HepG2 (cell line): ENCODE results near the gene ZCCHC17. TPM values are rescaled to one million over a fixed set of nuclear protein-coding genes. Genes with fewer than 3 reads are reported as not detected.

Experiments
- ATAC-seq: fragments of 200-7000 bp; cut with Tn5 transposase; 3 replicates; pipeline ENCODE4 v1.9.1; 2020; ENCODE audit warnings: mild to moderate bottlenecking, moderate library complexity
- BruUV-seq: library from RNA; stranded (reverse); fragments of 400-500 nt; replicated peaks from 2 replicates; lab custom pipeline; 2021; lab: Mats Ljungman, UMichigan
- CTCF ChIA-PET: fragments of 300-600 bp; formaldehyde crosslinking; extraction: SDS; loops from one replicate; lab custom pipeline; 2021; ENCODE audit warnings: low total read pairs, inconsistent platforms, low intra/inter-chr PET ratio; lab: Yijun Ruan, JAX
- POLR2A ChIA-PET: fragments of 350-600 bp; sonication (Branson Sonifier 250); formaldehyde crosslinking; loops from one replicate; lab custom pipeline; 2020; ENCODE audit warnings: antibody characterized with exemption, inconsistent platforms; lab: Yijun Ruan, JAX
- DNase-seq: peaks from one replicate; pipeline ENCODE4 v3.0.0-alpha.2; 2015; ENCODE audit warnings: low spot score
- FAIRE-seq: peaks from 3 replicates; lab custom pipeline; 2011; peaks lifted over from hg19 to GRCh38; lab: Jason Lieb, UNC
- H2AFZ ChIP-seq: one replicate; pipeline ENCODE4 v1.6.1; 2011; ENCODE audit warnings: low read length, inconsistent platforms
- H3K27ac ChIP-seq: fragments of 300-600 bp; 3 replicates; pipeline ENCODE4 v1.8.0; 2011; ENCODE audit warnings: mixed run types, mild to moderate bottlenecking, mixed read lengths, low read length, inconsistent platforms; ENCODE audit not compliant: insufficient read depth; ENCODE audit errors: extremely low read length
- H3K27me3 ChIP-seq, 2 experiments: fragments of 200-600 bp in 1 of 2; 2 replicates in 1 of 2; 3 replicates in 1 of 2; pipeline versions ENCODE4 v1.6.0 to v1.8.0; 2011; ENCODE audit warnings: low read length in 2 of 2, mild to moderate bottlenecking in 2 of 2, moderate library complexity in 2 of 2, inconsistent platforms in 1 of 2; ENCODE audit not compliant: insufficient read depth in 2 of 2, control insufficient read depth in 1 of 2
- H3K36me3 ChIP-seq, 2 experiments: fragments of 200-600 bp in 1 of 2; replicated peaks in 1 of 2; 2 replicates in 1 of 2; 3 replicates in 1 of 2; pipeline versions ENCODE4 v1.5.1 to v1.8.0; 2011; ENCODE audit warnings: low read length in 2 of 2, inconsistent platforms in 1 of 2; ENCODE audit not compliant: insufficient read depth in 2 of 2, control insufficient read depth in 1 of 2
- H3K4me1 ChIP-seq: 2 replicates; pipeline ENCODE4 v1.5.1; 2012; ENCODE audit warnings: low read length, inconsistent platforms; ENCODE audit not compliant: insufficient read depth
- H3K4me2 ChIP-seq: 2 replicates; pipeline ENCODE4 v1.6.0; 2011; ENCODE audit warnings: low read depth, low read length, inconsistent platforms
- H3K4me3 ChIP-seq, 3 experiments: fragments of 200-600 bp in 1 of 3; sonication (generic), shearing (Covaris generic) in 1 of 3; replicated peaks in 1 of 3; 2 replicates each; pipeline ENCODE4 v1.5.1; 2011 to 2016; ENCODE audit warnings: low read length in 3 of 3, inconsistent platforms in 2 of 3, low read depth in 2 of 3, mild to moderate bottlenecking in 2 of 3, control low read depth in 1 of 3, mixed read lengths in 1 of 3; ENCODE audit not compliant: insufficient read depth in 1 of 3
- H3K79me2 ChIP-seq: one replicate; pipeline ENCODE4 v1.6.1; 2011; ENCODE audit warnings: low read length, inconsistent platforms; ENCODE audit not compliant: insufficient read depth
- H3K9ac ChIP-seq: 2 replicates; pipeline ENCODE4 v1.6.0; 2011; ENCODE audit warnings: mild to moderate bottlenecking, low read depth, low read length, inconsistent platforms; ENCODE audit not compliant: insufficient read depth
- H3K9me3 ChIP-seq: 2 replicates; pipeline ENCODE4 v1.5.1; 2012; ENCODE audit warnings: mild to moderate bottlenecking, low read length
- H4K20me1 ChIP-seq: 2 replicates; pipeline ENCODE4 v1.6.0; 2011; ENCODE audit warnings: inconsistent platforms, mild to moderate bottlenecking, low read length, moderate library complexity; ENCODE audit not compliant: insufficient read depth
- ARHGAP35 ChIP-seq: sonication (generic); formaldehyde crosslinking; IDR thresholded peaks from 2 replicates; pipeline ENCODE4 v1.9.0; 2022; ENCODE audit warnings: mild to moderate bottlenecking, inconsistent platforms, moderate library complexity, missing genetic modification reagents, borderline replicate concordance
- CTCF ChIP-seq: sonication (generic); formaldehyde crosslinking; IDR thresholded peaks from 2 replicates; pipeline ENCODE4 v1.5.0; 2020; ENCODE audit warnings: mild to moderate bottlenecking, missing genetic modification reagents, moderate library complexity
- DPF2 ChIP-seq: sonication (generic); formaldehyde crosslinking; IDR thresholded peaks from 2 replicates; pipeline ENCODE4 v1.4.0; 2020; ENCODE audit warnings: mild to moderate bottlenecking, low read depth, missing genetic modification reagents, borderline replicate concordance
- FOXP4 ChIP-seq: sonication (generic); formaldehyde crosslinking; IDR thresholded peaks from 2 replicates; pipeline ENCODE4 v1.4.0; 2020; ENCODE audit warnings: missing genetic modification reagents
- LCORL ChIP-seq, 2 experiments: fragments of 450-650 bp in 1 of 2; sonication (generic) in 1 of 2; formaldehyde crosslinking in 1 of 2; IDR thresholded peaks; 2 replicates each; pipeline versions ENCODE4 v1.5.0 to v1.6.1; 2017 to 2020; ENCODE audit warnings: antibody characterized with exemption in 1 of 2, missing genetic modification reagents in 1 of 2
- SMC3 ChIP-seq: IDR thresholded peaks from 2 replicates; pipeline ENCODE4 v1.6.1; 2011; ENCODE audit warnings: low read length, improper control_type of control experiment
- STAG1 ChIP-seq: sonication (generic); formaldehyde crosslinking; IDR thresholded peaks from 2 replicates; pipeline ENCODE4 v1.4.0; 2020; ENCODE audit warnings: missing genetic modification reagents
- TEAD3 ChIP-seq: optimal IDR thresholded peaks from 2 replicates; pipeline ENCODE3; 2016; ENCODE audit warnings: borderline replicate concordance
- THAP7 ChIP-seq: sonication (generic); formaldehyde crosslinking; IDR thresholded peaks from 2 replicates; pipeline ENCODE4 v1.8.1; 2023; ENCODE audit warnings: mild to moderate bottlenecking, missing genetic modification reagents
- ZBTB7B ChIP-seq: sonication (generic); formaldehyde crosslinking; IDR thresholded peaks from 2 replicates; pipeline ENCODE4 v1.4.0; 2020; ENCODE audit warnings: missing genetic modification reagents
- ZKSCAN1 ChIP-seq: fragments of 150-350 bp; IDR thresholded peaks from 2 replicates; pipeline ENCODE4 v1.6.1; 2014; ENCODE audit warnings: low read length
- WGBS: methylation state at CpG from one replicate; pipeline ENCODE4 v1.1.6; 2017; ENCODE audit warnings: low lambda C conversion rate; 5-methylcytosine and 5-hydroxymethylcytosine counted together
- in situ Hi-C: cut with HindIII; loops from 2 replicates; pipeline ENCODE4 v1.10.0; 2017; ENCODE audit warnings: low pct_unique_long_range_greater_than_20kb; ENCODE audit not compliant: extremely low pct_ligation_motif_present
- intact Hi-C: fragments of 100-400 bp; cut with micrococcal nuclease; formaldehyde crosslinking; loops from one replicate; pipeline ENCODE4 v1.10.0; 2022; ENCODE audit not compliant: unreplicated experiment
- polyA plus RNA-seq, 8 experiments: library from polyadenylated mRNA; depleted of rRNA in 3 of 8; stranded (reverse) in 7 of 8; unstranded in 1 of 8; fragments of >200 nt; fragmentation: Illumina TruSeq in 4 of 8; extraction: Trizol in 4 of 8; gene quantifications; 2 replicates each; pipeline versions ENCODE4 v1.2.1 to v1.2.3, GENCODE V29; 2011 to 2016; ENCODE audit warnings: low read depth in 4 of 8, missing spikeins in 1 of 8, mixed read lengths in 1 of 8; ENCODE audit not compliant: insufficient read depth in 1 of 8
- total RNA-seq, 5 experiments: library from RNA; depleted of rRNA; stranded (reverse); fragments of >200 nt; fragmentation: Illumina TruSeq; extraction: Trizol; gene quantifications; 2 replicates each; pipeline ENCODE4 v1.2.3, GENCODE V29; 2016; ENCODE audit warnings: low read depth in 1 of 5
- TF ChIP-seq, protein P1 (sequence below): sonication (generic); formaldehyde crosslinking; IDR thresholded peaks from 2 replicates; pipeline ENCODE4 v1.5.1; 2020; ENCODE audit warnings: mild to moderate bottlenecking, missing genetic modification reagents

ZCCHC17 gene
- total and polyA plus RNA-seq, 2 of the 13 experiments (the other 11 are each of a cell fraction or from before 2014, with no cell fraction given), result 20.5 to 53.0 TPM

- intact Hi-C loops (no loop called here), in situ Hi-C loops (loop anchor here (5.0 kb wide), 1 partner anchor 156 kb away; no protein-coding TSS in a partner anchor)
- FAIRE-seq (no peak), ATAC-seq (no peak), DNase-seq (no peak)
- Histone ChIP-seq H3K4me3 (no peak overlapping the region), H2AFZ (no peak overlapping the region), H3K79me2 (no peaks in the 10 kb centered on the region), H3K9ac (no peak overlapping the region), H3K36me3 (no peaks in the 10 kb centered on the region), H3K4me2 (no peak overlapping the region), H3K27me3 (peaks cover 0 to 2% of the 10 kb centered on the region in 2 experiments; a peak in 1 of 5 replicates), H4K20me1 (no peaks in the 10 kb centered on the region), H3K27ac (no peak overlapping the region), H3K4me1 (peaks cover 45% of the 10 kb centered on the region), H3K9me3 (no peaks in the 10 kb centered on the region)
- BruUV-seq, result no TSS peak
- 47% methylated on average over 3 of the region's 3 CpGs for WGBS
- POLR2A ChIA-PET, result interaction anchor here (0.5 kb wide), 1 partner anchor 56 kb away, joined by 3 read pairs; no protein-coding TSS in a partner anchor
- CTCF ChIA-PET, result interaction anchor here (5.4 kb wide), 1 partner anchor 26 kb away, joined by 95 read pairs; no protein-coding TSS in a partner anchor
- TF ChIP-seq STAG1 (CRISPR knock-in tag) (peak; percentile 57), TEAD3 (peak; percentile 6), CTCF (CRISPR knock-in tag) (peak; percentile 62), ZKSCAN1 (peak; percentile 100), THAP7 (CRISPR knock-in tag) (no peak), FOXP4 (CRISPR knock-in tag) (no peak), ZBTB7B (CRISPR knock-in tag) (no peak), SMC3 (peak; percentile 57), LCORL (IDR thresholded peaks at IDR 0.05) (no peak), LCORL (CRISPR knock-in tag; IDR thresholded peaks at IDR 0.05) (no peak), DPF2 (CRISPR knock-in tag) (no peak), ARHGAP35 (no peak)
- TF ChIP-seq, protein P1, sequence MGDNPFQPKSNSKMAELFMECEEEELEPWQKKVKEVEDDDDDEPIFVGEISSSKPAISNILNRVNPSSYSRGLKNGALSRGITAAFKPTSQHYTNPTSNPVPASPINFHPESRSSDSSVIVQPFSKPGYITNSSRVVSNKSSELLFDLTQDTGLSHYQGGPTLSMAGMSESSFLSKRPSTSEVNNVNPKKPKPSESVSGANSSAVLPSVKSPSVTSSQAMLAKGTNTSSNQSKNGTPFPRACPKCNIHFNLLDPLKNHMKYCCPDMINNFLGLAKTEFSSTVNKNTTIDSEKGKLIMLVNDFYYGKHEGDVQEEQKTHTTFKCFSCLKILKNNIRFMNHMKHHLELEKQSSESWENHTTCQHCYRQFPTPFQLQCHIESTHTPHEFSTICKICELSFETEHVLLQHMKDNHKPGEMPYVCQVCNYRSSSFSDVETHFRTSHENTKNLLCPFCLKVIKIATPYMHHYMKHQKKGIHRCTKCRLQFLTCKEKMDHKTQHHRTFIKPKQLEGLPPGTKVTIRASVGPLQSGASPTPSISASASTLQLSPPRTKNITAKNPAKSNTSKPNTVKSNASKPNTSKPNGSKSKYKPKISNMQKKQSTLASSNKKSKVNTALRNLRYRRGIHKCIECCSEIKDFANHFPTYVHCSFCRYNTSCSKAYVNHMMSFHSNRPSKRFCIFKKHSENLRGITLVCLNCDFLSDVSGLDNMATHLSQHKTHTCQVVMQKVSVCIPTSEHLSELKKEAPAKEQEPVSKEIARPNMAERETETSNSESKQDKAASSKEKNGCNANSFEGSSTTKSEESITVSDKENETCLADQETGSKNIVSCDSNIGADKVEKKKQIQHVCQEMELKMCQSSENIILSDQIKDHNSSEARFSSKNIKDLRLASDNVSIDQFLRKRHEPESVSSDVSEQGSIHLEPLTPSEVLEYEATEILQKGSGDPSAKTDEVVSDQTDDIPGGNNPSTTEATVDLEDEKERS, result no peak
These were observed 100.0 kb downstream of the ZCCHC17 start for GRCh38 chr1:31396633-31397351.
